ENCODE results near the gene PLPP1. TPM values are rescaled to one million over a fixed set of nuclear protein-coding genes. Genes with fewer than 3 reads are reported as not detected.
"Not testable (repeated sequence)": the region's sequence is repeated elsewhere in the genome, so short reads cannot be mapped to it uniquely, and the experiment has no call there.

PLPP1 gene
- total RNA-seq, 2 donors from 2014 or later: 53.0 to 85.7 TPM

DNA sequence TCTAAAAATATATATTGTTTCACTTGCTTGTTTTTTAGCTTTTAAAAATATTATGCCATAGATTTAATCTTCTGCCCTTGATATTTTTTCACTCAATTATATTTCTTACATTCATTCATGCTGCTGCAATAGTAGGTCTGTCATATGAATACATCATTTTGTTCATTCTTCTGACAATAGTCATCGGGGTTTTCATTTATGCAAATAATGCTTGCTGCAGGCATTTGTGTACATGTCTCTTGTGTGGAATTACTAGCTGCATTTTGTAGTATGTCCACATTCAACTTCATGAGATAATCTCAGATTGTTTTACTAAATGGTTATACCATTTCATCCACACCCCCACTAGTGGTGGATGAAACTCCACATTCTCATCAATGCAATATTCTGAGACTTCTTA lies 5.3 kb upstream of the PLPP1 start:
- Histone ChIP-seq H3K36me3 (no peaks in the 10 kb centered on the region), H3K27ac (no peak overlapping the region), H3K9ac (ENCODE audit: low read depth in 2 of 2, low read length in 2 of 2) (no peak overlapping the region), H3K4me3 (no peak overlapping the region), H3K27me3 (no peaks in the 10 kb centered on the region), H3K9me3 (no peaks in the 10 kb centered on the region), H3K4me1 (no peaks in the 10 kb centered on the region)
- intact Hi-C loops (cut with DNase I): loop anchor here (10.0 kb wide), 1 partner anchor 135 kb away; no protein-coding TSS in a partner anchor
- TF ChIP-seq, protein P1, sequence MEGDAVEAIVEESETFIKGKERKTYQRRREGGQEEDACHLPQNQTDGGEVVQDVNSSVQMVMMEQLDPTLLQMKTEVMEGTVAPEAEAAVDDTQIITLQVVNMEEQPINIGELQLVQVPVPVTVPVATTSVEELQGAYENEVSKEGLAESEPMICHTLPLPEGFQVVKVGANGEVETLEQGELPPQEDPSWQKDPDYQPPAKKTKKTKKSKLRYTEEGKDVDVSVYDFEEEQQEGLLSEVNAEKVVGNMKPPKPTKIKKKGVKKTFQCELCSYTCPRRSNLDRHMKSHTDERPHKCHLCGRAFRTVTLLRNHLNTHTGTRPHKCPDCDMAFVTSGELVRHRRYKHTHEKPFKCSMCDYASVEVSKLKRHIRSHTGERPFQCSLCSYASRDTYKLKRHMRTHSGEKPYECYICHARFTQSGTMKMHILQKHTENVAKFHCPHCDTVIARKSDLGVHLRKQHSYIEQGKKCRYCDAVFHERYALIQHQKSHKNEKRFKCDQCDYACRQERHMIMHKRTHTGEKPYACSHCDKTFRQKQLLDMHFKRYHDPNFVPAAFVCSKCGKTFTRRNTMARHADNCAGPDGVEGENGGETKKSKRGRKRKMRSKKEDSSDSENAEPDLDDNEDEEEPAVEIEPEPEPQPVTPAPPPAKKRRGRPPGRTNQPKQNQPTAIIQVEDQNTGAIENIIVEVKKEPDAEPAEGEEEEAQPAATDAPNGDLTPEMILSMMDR (IDR thresholded peaks at IDR 0.05): no peak
- DNase-seq: no peak

DNA sequence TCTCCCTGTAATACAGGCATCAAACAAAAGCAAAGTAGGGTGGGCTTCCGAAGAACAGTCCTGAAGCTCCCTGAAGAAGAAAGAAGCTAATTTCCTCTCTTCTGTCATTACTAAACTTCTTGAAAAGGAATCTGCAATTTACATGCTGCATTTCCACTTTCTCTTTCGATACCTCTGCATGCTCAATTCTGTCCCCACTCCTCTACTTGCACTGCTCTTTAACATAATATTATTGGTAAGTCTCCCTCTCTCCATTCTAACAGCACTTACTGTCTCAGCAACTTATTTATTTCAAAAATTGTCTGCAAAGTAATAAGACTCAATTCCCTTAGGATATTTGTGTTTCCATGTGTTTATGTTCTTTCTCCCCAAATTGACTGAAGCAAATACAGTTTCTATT lies 3.9 kb upstream of the PLPP1 start:
- H3K27ac ChIP-seq: peak overlapping the region; percentile 4
- H3K9me3 ChIP-seq: no peaks in the 10 kb centered on the region
- H3K27me3 ChIP-seq: no peaks in the 10 kb centered on the region
- no peaks in the 10 kb centered on the region for H3K4me1 ChIP-seq
- intact Hi-C loops (cut with DNase I): no loop called here
- H3K36me3 ChIP-seq: no peaks in the 10 kb centered on the region
- H3K9ac ChIP-seq (ENCODE audit: low read depth in 2 of 2, low read length in 2 of 2): no peak overlapping the region
- no peak for DNase-seq
- TF ChIP-seq, protein P1 (IDR thresholded peaks at IDR 0.05): no peak
- H3K4me3 ChIP-seq: no peak overlapping the region

DNA sequence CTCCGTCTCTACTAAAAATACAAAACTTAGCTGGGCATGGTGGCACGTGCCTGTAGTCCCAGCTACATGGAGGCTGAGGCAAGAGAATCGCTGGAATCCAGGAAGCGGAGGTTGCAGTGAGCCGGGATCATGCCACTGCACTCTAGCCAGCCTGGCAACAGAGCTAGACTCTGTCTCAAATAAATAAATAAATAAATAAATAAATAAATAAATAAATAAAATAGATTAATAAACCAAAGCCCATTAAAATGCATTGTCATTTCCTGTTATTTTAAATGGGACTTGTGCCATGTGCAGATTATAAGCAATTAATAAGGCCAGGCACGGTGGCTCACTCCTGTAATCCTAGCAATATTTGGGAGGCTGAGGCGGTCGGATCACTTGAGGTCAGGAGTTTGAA lies 2.6 kb upstream of the PLPP1 start:
- H3K9ac ChIP-seq (ENCODE audit: low read depth in 2 of 2, low read length in 2 of 2); DNase-seq; H3K4me1 ChIP-seq; H3K9me3 ChIP-seq; H3K4me3 ChIP-seq; H3K27ac ChIP-seq; H3K27me3 ChIP-seq; H3K36me3 ChIP-seq; intact Hi-C loops (cut with DNase I): not testable (repeated sequence)

DNA sequence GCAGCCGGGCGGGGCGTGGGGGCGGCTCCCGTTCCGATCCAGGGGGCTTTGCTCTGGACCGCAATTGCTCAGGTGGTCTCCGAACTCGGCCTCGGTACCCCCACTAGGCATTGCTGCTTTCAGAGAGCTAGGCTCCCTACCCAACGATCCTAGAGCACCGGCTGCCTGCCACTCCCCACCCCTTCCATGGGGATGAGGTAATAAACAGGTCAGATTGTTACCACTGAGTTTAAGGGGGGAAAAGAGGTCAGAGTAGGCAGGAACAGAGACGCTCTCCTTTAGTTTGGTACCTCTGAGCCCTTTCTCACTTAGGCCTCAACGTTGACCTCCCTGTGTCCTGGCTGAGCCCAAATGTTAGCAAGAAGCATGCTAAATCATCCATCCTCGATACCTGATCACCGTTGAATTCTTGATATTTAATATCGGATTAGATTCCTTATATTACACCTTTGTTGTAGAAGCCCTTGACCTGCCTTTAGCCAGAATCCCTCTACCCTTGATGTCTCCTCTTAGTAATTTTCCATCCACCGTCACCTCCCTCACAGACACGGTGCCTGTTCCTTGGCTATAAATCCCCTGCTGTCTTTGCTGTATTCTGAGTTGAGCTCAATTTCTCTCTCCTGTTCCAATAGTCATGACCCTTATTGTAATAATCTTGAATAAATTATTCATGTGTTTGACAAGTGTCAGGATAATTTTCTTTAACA lies 588 bp upstream of the PLPP1 start:
- Histone ChIP-seq H3K27me3 (no peaks in the 10 kb centered on the region), H3K4me3 (peak overlapping the region; percentile 93), H3K4me1 (no peaks in the 10 kb centered on the region), H3K27ac (peak overlapping the region; percentile 98), H3K9me3 (no peaks in the 10 kb centered on the region), H3K36me3 (no peaks in the 10 kb centered on the region), H3K9ac (ENCODE audit: low read depth in 2 of 2, low read length in 2 of 2) (peak overlapping the region; percentile 95)
- intact Hi-C loops (cut with DNase I): no loop called here
- TF ChIP-seq, protein P1 (IDR thresholded peaks at IDR 0.05): no peak
- no peak for DNase-seq

DNA sequence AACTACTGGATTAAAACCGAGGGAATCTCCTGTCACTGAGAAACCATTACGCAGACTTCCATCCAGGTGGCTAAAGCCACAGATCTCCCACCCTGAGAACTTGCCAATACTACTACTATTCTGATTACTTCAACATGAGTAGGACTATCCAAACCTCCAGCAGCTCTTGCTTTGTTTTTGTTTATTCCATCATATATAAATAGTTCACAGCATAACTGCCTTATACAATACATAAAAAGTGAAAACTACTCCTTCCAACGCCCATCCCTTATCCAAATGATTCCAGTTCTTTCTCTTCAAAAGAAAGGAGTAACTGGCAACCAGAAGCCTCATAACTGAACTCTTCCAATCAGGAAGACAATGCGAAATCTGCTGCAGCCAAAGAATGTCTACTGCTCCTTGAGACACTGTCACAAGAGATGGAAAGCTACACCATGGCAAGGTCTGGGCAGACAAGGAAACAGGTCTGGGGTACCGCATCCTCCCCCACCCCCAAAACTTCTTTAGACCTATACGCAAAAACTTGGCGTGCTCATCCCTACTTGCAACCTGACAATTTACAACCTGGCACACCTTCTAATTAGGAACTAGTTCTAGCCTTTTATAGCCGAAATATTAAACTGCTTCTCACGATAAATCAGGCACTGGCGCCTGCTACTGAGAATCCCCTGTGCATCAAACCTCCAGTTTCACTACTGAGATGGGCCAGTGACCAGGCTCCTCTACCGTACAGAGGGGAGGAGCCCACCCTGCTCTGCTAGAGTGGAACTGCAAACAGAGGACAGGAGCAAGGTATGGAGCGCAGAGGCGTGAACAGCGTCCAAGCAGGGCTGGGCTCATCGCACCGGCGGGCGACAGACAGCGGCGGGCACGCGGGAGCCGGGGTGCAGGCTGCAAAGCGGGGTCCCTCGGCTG lies 986 bp downstream of the PLPP1 start:
- Histone ChIP-seq H3K36me3 (no peaks in the 10 kb centered on the region), H3K27ac (peak overlapping the region; percentile 98), H3K27me3 (no peaks in the 10 kb centered on the region), H3K4me1 (no peaks in the 10 kb centered on the region), H3K4me3 (peak overlapping the region; percentile 93), H3K9ac (ENCODE audit: low read depth in 2 of 2, low read length in 2 of 2) (peak overlapping the region; percentile 95), H3K9me3 (no peaks in the 10 kb centered on the region)
- TF ChIP-seq, protein P1 (IDR thresholded peaks at IDR 0.05): no peak
- peak; percentile 57 for DNase-seq
- intact Hi-C loops (cut with DNase I): loop anchor here (5.0 kb wide), 1 partner anchor 69 kb away; no protein-coding TSS in a partner anchor
